BJ (cell line): Measurements from ENCODE around the gene LRBA. TPM values are rescaled to one million over a fixed set of nuclear protein-coding genes. Genes with fewer than 3 reads are reported as not detected.

Experiments
- CTCF ChIA-PET: fragments of 350-600 bp; formaldehyde crosslinking; extraction: SDS; loops from one replicate; lab custom pipeline; 2021; ENCODE audit warnings: antibody characterized with exemption, inconsistent platforms; lab: Yijun Ruan, JAX
- POLR2A ChIA-PET: fragments of 300-600 bp; sonication (Branson Sonifier 250); formaldehyde crosslinking; extraction: SDS; loops from one replicate; lab custom pipeline; 2021; ENCODE audit warnings: antibody characterized with exemption; lab: Charles Lee
- DNase-seq: peaks from one replicate; pipeline ENCODE4 v3.0.0-alpha.2; 2011; ENCODE audit warnings: low read depth
- H3K27me3 ChIP-seq: 2 replicates; pipeline ENCODE4 v1.6.0; 2011; ENCODE audit warnings: low read length; ENCODE audit not compliant: control insufficient read depth, insufficient read depth
- H3K36me3 ChIP-seq: 2 replicates; pipeline ENCODE4 v1.5.1; 2011; ENCODE audit warnings: low read length; ENCODE audit not compliant: control insufficient read depth, insufficient read depth
- H3K4me3 ChIP-seq: 2 replicates; pipeline ENCODE4 v1.5.1; 2011; ENCODE audit warnings: low read depth, mild to moderate bottlenecking, control low read depth, low read length
- polyA plus RNA-seq: library from polyadenylated mRNA; depleted of rRNA; stranded (reverse); fragments of >200 nt; gene quantifications from 2 replicates; pipeline ENCODE4 v1.2.3, GENCODE V29; 2011
- TF ChIP-seq, protein P1 (sequence below): IDR thresholded peaks from 2 replicates; pipeline ENCODE4 v1.5.1; 2011; ENCODE audit warnings: low read depth, mild to moderate bottlenecking, control low read depth, inconsistent platforms, low read length, moderate library complexity; ENCODE audit not compliant: insufficient read depth

Gene LRBA
- polyA plus RNA-seq, 1 experiment: 8.2 TPM

DNA sequence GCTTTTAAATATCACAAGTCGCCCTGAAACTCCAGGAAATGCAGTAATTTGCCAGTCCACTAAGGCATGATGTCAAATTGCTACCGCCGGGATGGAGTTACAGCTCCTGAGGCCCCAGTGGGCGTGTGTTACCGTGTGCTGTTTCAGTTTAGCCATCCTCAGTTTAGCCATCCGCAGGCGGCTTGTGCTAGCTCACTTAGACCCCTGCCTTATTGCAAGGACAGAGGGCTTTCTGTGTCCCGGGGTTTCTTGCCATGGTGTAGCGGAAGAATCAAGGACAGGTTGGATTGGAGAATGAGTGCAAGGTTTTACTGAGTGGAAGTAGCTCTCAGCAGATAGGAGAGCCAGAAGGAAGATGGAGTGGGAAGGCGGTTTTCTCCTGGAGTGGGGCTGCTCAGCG is 33.8 kb upstream of the LRBA start:
- TF ChIP-seq, protein P1, sequence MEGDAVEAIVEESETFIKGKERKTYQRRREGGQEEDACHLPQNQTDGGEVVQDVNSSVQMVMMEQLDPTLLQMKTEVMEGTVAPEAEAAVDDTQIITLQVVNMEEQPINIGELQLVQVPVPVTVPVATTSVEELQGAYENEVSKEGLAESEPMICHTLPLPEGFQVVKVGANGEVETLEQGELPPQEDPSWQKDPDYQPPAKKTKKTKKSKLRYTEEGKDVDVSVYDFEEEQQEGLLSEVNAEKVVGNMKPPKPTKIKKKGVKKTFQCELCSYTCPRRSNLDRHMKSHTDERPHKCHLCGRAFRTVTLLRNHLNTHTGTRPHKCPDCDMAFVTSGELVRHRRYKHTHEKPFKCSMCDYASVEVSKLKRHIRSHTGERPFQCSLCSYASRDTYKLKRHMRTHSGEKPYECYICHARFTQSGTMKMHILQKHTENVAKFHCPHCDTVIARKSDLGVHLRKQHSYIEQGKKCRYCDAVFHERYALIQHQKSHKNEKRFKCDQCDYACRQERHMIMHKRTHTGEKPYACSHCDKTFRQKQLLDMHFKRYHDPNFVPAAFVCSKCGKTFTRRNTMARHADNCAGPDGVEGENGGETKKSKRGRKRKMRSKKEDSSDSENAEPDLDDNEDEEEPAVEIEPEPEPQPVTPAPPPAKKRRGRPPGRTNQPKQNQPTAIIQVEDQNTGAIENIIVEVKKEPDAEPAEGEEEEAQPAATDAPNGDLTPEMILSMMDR: no peak
- no peak for DNase-seq
- POLR2A ChIA-PET: no interaction called here
- Histone ChIP-seq H3K36me3 (no peaks in the 10 kb centered on the region), H3K4me3 (no peak overlapping the region), H3K27me3 (no peaks in the 10 kb centered on the region)
- CTCF ChIA-PET: no interaction called here

DNA sequence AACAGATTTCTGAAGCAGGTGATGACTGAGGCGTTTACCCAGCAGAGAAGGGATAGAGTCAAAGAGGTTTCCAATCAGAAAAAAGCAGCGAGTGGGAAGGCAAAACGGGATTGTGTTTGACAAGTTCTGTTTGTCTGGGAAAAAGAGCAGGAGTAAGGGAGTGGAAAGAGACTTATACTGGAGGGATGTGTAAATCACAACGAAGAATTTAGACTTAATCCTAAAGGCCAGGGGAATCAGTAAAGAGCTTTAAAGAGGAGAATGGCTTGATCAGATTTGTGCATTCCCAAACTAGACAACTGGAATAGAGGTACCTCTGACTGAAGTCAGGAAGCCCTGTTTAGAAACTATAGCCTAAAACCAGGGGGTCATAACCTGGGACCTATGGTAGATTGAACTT is 31.5 kb upstream of the LRBA start:
- ChIA-PET CTCF (no interaction called here), POLR2A (interaction anchor here (0.6 kb wide), 1 partner anchor 25 kb away, joined by 5 read pairs; no protein-coding TSS in a partner anchor)
- DNase-seq: no peak
- Histone ChIP-seq H3K4me3 (no peak overlapping the region), H3K36me3 (no peaks in the 10 kb centered on the region), H3K27me3 (no peaks in the 10 kb centered on the region)
- TF ChIP-seq, protein P1: no peak

DNA sequence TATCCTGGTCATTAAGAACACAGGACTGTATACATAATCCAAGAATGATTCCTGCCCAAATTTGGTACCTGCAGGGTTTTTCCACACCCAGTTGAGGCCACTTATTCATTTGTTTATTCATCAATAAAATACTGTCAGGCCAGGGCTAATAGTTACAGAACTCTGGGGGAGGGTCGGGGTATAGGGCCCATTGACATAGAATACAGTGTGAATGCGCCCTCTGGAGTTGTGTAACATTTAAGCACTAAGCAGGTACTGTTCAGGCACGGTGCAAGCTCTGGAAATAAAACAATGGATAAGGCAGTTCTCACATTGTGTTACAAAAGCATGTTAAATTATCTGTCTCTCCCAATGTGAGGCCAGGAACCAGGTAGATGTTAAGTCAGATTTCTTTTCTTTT is 30.8 kb upstream of the LRBA start:
- CTCF ChIA-PET: no interaction called here
- DNase-seq: no peak
- H3K4me3 ChIP-seq: no peak overlapping the region

DNA sequence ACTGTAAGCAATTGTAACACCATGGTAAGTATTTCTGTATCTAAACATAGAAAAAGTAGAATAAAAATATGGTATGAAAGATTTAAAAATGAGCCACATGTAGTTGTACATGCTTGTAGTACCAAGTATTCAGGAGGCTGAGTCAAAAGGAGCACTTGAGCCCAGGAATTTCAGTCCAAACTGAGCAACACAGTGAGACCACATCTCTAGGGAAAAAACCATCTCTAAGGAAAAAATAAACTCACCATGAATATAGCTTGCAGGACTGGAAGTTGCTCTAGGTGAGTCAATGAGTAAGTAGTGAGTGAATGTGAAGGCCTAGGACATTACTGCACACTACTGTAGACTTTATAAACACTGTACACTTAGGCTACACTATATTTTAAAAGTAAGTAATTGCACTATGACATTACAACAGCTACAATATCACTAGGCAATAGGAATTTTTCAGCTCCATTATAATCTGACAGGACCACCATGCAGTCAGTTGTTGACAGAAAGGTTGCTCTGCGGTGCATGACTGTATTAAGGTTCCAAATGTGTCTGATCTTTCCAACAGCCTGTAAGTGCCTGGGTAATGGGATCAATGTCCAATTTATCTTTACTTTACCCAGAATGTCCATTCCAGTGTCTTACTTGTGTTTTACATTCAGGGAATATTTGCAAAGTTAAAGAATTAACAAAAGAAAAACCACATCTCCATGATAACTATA is 28.9 kb upstream of the LRBA start:
- CTCF ChIA-PET: no interaction called here
- Histone ChIP-seq H3K36me3 (no peaks in the 10 kb centered on the region), H3K27me3 (no peaks in the 10 kb centered on the region), H3K4me3 (no peak overlapping the region)
- DNase-seq: no peak
- POLR2A ChIA-PET: no interaction called here
- TF ChIP-seq, protein P1: no peak

More for the DNA sequence above, 30.8 kb upstream of the LRBA start:
- POLR2A ChIA-PET: no interaction called here
- no peaks in the 10 kb centered on the region for H3K27me3 ChIP-seq
- TF ChIP-seq, protein P1: no peak
- no peaks in the 10 kb centered on the region for H3K36me3 ChIP-seq

DNA sequence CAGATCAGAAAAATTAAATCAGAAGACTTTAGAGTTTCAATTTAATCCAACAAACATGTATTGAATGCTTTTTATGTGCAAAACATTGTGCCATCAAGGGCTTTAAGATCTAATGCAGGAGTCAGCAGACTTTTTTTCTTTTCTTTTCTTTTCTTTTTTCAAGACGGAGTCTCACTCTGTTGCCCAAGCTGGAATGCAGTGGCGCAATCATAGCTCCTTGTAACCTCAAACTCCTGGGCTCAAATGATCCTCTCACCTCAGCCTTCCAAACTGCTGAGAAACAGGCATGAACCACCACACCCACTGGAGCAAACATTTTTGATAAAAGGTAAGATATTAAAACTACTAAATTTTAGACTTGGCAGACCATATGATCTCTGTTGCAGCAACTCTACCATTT is 24.6 kb upstream of the LRBA start:
- TF ChIP-seq, protein P1: no peak
- Histone ChIP-seq H3K4me3 (no peak overlapping the region), H3K36me3 (no peaks in the 10 kb centered on the region), H3K27me3 (no peaks in the 10 kb centered on the region)
- DNase-seq: no peak
- CTCF ChIA-PET: no interaction called here
- POLR2A ChIA-PET: no interaction called here
